ENCODE results near the gene HOXA2. TPM values are rescaled to one million over a fixed set of nuclear protein-coding genes. Genes with fewer than 3 reads are reported as not detected.

The HOXA2 gene
- total RNA-seq, 4 donors from 2014 or later, result 0.34 to 4.2 (median 1.9) TPM

GRCh38 chr7:27113991-27114769 lies 11.7 kb upstream of the HOXA2 start:
- no peaks in the 10 kb centered on the region for H3K27me3 ChIP-seq
- peaks cover 45% of the 10 kb centered on the region for H3K4me1 ChIP-seq
- 31% methylated on average over 21 of the region's 26 CpGs for WGBS
- H3K9me3 ChIP-seq, result no peaks in the 10 kb centered on the region
- H3K36me3 ChIP-seq, result peaks cover 8% of the 10 kb centered on the region
- peak overlapping the region; percentile 86 for H3K27ac ChIP-seq
- DNase-seq (ENCODE audit: low spot score in 2 of 2), result peak in 1 of 2 donors; percentile 54
- H3K4me3 ChIP-seq, result peak overlapping the region; percentile 58
- TF ChIP-seq EP300 (IDR thresholded peaks at IDR 0.05) (no peak), POLR2AphosphoS5 (IDR thresholded peaks at IDR 0.05) (no peak), POLR2A (IDR thresholded peaks at IDR 0.05) (no peak), CTCF (IDR thresholded peaks at IDR 0.05) (no peak)

- peaks cover 45% of the 10 kb centered on the region for H3K4me1 ChIP-seq
- DNase-seq (ENCODE audit: low spot score in 2 of 2), result peak in 1 of 2 donors; percentile 60
- H3K27me3 ChIP-seq, result no peaks in the 10 kb centered on the region
- 38% methylated on average over 24 of the region's 57 CpGs for WGBS
- peak overlapping the region; percentile 58 for H3K4me3 ChIP-seq
- peaks cover 8% of the 10 kb centered on the region for H3K36me3 ChIP-seq
- H3K27ac ChIP-seq, result peak overlapping the region; percentile 86
- H3K9me3 ChIP-seq, result no peaks in the 10 kb centered on the region
- no peak for TF ChIP-seq POLR2AphosphoS5 (IDR thresholded peaks at IDR 0.05)
- TF ChIP-seq POLR2A (IDR thresholded peaks at IDR 0.05), result no peak
- no peak for TF ChIP-seq EP300 (IDR thresholded peaks at IDR 0.05)
- no peak for TF ChIP-seq CTCF (IDR thresholded peaks at IDR 0.05)
Observed at GRCh38 chr7:27112955-27113949, 10.8 kb upstream of the HOXA2 start.

- no peak overlapping the region for H3K27ac ChIP-seq
- peaks cover 45% of the 10 kb centered on the region for H3K4me1 ChIP-seq
- TF ChIP-seq CTCF (IDR thresholded peaks at IDR 0.05) (no peak), POLR2AphosphoS5 (IDR thresholded peaks at IDR 0.05) (no peak), EP300 (IDR thresholded peaks at IDR 0.05) (no peak), POLR2A (IDR thresholded peaks at IDR 0.05) (no peak)
- no peaks in the 10 kb centered on the region for H3K9me3 ChIP-seq
- H3K36me3 ChIP-seq, result peaks cover 12% of the 10 kb centered on the region
- no peaks in the 10 kb centered on the region for H3K27me3 ChIP-seq
- 47% methylated on average over 4 of the region's 4 CpGs for WGBS
- no peak for DNase-seq (ENCODE audit: low spot score in 2 of 2)
- H3K4me3 ChIP-seq, result no peak overlapping the region
Observed at GRCh38 chr7:27112361-27112760, 9.9 kb upstream of the HOXA2 start.

GRCh38 chr7:27111751-27112277 lies 9.3 kb upstream of the HOXA2 start:
- H3K4me1 ChIP-seq, result peaks cover 45% of the 10 kb centered on the region

More at GRCh38 chr7:27111751-27112277, 9.3 kb upstream of the HOXA2 start:
- Histone ChIP-seq H3K9me3 (no peaks in the 10 kb centered on the region), H3K27ac (peak overlapping the region; percentile 73), H3K27me3 (no peaks in the 10 kb centered on the region), H3K4me3 (no peak overlapping the region), H3K36me3 (peaks cover 12% of the 10 kb centered on the region)
- TF ChIP-seq CTCF (IDR thresholded peaks at IDR 0.05), result no peak
- 50% methylated on average over 4 of the region's 4 CpGs for WGBS
- DNase-seq (ENCODE audit: low spot score in 2 of 2), result no peak

Data from suprapubic skin (tissue), 4 donors.